Measurements from ENCODE around the gene IL1RN.

The IL1RN gene

DNA sequence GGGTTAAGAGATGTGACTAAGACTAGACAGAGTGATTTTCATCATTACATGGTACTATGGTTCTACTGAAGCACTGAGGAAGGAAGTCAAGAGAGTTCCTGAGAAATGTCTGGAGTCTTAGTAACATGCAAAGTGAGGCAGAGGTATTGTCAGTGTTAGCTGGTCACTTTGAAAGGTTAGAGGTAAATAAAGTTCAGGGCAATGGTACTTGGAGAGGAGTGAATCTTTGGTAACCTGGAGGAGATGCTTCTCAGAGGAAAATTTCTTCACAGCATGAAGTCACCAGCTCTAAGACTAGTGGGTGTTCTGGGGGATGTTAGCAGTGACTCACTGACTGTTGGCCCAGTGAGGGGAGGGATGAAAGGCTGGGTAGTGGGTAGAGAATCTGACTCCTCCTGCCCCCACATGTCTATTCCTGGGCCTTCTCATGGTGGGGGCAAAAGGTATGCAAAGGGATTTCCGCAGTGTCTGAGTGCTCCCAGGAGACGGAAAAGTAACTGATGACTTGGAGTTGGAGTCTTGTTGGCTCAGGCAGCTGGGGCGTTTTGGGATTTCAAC, 23.3 kb upstream of the IL1RN start:
- peak; percentile 47 for DNase-seq

- peak; percentile 66 for DNase-seq
These were observed 22.2 kb upstream of the IL1RN start for GRCh38 chr2:113105047-113105785.

- no peak for DNase-seq
These were observed 16.3 kb upstream of the IL1RN start for GRCh38 chr2:113111121-113111520.

GRCh38 chr2:113111823-113112287, 15.5 kb upstream of the IL1RN start:
- DNase-seq = no peak

GRCh38 chr2:113112441-113112840, 15.0 kb upstream of the IL1RN start:
- DNase-seq = no peak

DNA sequence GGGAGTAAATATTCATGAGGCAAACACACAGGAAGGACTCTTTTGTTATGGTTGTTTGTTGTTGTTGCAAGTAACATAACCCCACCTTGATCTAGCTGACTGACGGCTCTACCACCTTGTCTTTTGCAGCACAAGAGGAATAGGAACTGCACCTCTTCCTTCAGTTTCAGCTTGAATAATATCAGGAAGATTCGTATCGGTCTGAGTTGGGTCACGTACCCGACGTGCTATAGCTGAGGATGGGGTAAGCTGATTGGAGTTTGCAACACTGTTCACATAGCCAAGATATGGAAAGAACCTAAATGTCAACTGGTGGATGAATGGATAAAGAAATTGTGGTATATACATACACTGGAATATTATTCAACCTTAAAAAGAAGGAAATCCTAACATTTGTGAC, 14.5 kb upstream of the IL1RN start:
- DNase-seq = no peak

DNA sequence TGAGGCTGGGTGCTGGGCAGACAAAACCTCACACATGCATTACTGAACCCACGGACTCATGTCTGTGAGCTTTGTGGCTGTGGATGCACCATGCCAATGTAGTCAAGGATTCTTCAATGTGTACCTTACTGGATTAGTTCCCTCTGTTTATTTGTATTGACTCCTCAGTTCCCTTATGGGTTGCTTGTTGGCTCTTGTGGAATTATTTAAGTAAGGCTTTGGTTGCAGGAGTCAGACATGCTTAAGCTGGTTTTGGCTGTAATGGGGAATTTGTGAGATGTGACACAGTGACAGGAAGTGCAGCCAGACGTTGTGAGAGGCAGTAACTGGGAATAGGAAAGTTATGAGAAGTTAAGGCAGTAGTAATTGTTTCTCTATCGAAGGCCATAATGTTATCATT, 13.6 kb upstream of the IL1RN start:
- DNase-seq = no peak

DNA sequence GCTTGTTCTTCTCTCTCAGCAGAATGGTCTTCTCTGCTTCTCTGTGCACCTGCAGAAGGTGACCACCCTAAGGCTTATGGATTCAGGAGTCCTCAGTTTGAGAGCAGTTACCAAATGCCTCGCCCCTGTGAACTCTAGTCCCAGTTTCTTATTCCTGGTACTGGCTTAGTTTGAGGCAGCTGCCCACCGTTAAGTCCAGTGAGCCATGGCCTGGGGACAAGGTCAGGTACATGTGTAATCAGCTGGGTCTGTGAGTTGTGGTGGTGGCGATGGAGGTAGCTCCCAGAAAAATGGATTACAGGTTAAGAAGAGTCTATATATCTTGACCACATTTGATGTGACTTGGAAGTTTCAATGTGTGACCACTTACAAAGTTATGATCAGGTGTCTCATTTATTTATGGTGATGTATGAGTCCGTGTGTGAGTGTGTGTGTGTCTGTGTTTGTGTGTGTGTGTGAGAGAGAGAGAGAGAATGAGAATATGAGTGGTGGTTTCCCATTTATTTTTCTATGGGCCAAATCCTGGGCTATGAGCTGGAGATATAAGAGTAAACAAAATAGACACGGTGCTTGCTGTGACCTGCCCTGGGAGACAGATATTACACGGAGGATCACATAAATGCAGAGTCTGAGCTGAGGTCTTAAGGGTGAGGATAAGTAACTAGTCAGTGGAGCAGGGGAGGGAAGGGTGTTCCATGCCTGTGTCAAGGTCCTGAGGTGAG, 13.0 kb upstream of the IL1RN start:
- no peak for DNase-seq

DNA sequence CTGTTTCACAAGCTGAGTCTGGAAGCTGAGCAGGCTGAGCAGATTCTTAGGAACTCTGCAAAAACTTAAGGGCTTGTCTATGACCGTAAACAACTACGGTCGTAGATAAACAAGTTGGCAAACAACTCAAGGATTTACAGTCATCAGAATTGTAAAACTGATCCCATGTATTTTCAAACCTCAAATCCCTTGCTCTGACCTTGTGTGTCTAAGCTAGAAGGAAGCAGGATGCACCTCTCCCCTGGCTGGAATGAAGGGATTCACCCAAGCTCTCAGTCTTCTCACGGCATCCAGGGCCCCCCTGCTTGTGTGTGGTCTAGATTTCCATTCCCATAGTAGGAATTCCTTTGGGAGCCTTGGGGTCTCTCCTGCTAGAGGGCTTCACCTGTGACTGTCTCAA, 12.4 kb upstream of the IL1RN start:
- DNase-seq = no peak

DNA sequence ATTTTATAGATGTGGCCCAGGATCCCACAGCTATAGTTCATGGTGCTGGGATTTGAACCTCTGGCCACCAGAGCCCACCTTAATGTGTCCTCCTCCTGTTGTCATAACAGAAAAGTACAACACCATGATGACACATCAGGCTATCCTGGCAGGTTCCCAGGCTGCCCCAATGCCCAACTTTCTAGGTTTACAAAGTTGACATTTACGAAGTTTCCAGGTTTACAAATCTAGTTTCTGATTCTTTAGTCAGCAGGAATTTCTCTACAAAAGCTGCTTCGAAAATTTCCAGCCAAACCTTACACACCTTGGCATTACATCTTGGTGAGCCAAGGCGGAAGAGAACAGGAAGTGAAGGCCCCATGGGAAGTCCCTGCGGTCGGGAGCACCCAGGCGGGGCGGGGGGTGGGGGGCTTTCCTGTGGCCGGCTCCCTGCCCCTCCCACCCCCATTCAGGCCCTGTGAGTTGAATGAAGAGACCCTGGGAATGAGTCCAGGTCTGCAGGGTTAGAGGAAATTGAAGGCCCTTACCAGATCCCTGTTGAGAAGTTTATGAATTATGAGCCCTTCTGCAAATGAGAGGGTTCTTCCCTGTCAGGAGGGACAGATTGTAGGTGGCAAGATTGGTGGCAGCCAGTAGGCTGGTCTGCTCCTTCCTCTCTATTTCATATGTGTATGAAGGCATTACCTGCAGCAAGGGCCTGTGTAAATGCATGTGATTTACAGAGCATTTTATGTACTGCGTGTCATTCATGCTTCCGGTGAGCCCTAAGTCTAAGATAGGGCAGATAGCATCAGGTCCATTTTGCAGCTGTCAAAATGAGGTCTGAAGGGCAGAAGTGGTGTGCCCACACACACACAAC, 11.1 kb upstream of the IL1RN start:
- DNase-seq = no peak

GRCh38 chr2:113117541-113118262, 9.7 kb upstream of the IL1RN start:
- peak; percentile 14 for DNase-seq

DNA sequence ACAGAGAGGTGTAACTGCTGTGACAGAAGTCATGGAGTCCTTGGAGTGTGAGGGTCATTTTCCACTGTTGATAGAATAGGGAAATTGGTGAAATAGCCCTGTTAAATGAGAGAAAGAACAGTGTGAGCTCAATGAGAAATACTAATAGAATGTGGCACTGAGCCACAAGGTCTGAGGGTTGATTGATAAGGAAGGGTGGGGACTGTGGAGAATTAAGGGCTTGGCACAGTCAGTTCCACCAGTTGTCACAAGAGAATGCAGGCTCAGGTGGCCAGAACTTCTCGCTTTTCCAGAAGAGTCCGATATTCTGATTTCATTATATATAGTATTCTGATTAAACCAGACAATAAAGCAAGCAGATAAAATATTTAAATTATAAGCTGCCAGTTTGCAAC, 9.1 kb upstream of the IL1RN start:
- no peak for DNase-seq

- no peak for DNase-seq
These were observed 8.3 kb upstream of the IL1RN start for GRCh38 chr2:113119111-113119510.

- no peak for DNase-seq
These were observed 6.5 kb upstream of the IL1RN start for GRCh38 chr2:113120861-113121260.

- DNase-seq = no peak
These were observed 5.0 kb upstream of the IL1RN start for GRCh38 chr2:113122364-113122763.

DNA sequence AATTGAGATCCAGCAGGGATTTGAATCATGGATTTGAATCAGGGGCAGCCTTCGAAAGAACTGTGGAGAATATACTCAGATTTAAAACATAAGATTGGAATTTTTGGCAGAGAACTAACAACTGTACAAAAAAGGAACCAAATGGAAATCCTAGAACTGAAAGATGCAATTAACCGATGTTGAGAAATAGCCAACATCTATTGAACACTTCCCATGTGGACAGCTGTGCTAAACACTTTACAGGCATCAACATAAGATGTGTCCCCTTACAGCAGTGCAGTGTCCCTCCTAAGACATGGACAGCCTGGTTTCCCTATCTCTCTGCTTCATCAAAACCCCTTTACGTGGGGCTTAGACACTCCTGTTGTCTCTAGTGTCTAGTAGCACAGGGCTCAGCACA, 3.7 kb upstream of the IL1RN start:
- DNase-seq = no peak

GRCh38 chr2:113124181-113124961, 3.0 kb upstream of the IL1RN start:
- DNase-seq = no peak

GRCh38 chr2:113124984-113125855, 2.2 kb upstream of the IL1RN start:
- DNase-seq = no peak

GRCh38 chr2:113127646-113128570, 510 bp downstream of the IL1RN start:
- DNase-seq = no peak
